ENCODE data around the gene AUTS2. TPM values are rescaled to one million over a fixed set of nuclear protein-coding genes. Genes with fewer than 3 reads are reported as not detected.

The AUTS2 gene
- total RNA-seq, 5 donors from 2014 or later (not counting 1 experiment from before 2014, with no cell fraction given) = 10.6 to 66.2 (median 37.6) TPM

DNA sequence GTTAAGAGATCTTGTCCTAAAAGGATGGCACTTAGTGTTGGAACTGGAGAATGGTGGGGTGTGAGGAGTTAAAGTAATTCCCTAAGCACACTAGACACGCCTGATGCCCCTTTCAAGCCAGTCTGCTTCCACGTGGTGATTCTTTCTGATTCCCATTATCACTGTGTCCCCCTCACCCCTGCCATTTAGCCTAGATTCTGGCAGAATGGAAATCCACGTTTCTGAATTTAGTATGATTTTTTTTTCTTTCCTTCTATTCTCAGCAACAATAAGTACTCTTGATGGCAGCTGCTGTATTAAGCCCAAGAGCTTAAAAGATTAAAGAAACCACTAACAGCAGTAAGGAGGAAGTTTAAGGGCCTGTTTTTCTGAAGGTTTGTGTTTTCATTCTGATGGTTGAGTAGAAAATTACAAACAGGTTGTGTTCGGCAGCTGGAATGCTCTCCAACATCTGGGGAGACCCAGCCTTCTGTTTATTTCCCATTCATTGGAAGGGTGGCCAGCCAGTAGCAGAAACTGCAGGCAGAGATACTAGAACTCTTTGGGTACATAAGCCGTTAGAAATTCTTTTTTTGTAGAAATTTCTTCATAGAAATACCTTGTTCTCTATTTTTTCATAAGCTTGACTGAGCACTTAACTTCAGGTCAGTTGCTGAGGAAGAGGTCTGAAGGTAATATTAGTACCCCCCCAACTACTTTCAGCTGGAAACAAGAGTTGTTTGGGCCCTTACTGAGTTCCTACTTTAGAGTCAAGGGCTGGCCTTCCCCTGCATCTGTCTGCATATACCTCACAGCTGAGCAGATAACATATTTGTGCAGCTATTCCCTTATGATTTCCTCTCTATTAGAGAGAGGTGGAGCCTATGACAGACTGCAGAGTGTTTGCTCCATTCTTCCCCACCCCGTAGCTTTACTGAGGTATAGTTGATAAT, 355.1 kb downstream of the AUTS2 start:
- Mint-ChIP-seq H3K4me3 (peak overlapping the region in 1 of 3 donors; percentile 25), H3K36me3 (no peaks in the 10 kb centered on the region), H3K4me1 (peaks cover 2 to 22% (median 8%) of the 10 kb centered on the region in 3 donors), H3K27me3 (no peaks in the 10 kb centered on the region), H3K27ac (peak overlapping the region; percentile 11 to 80), H3K9me3 (no peaks in the 10 kb centered on the region)
- H3K4me1 ChIP-seq (ENCODE audit: control insufficient read depth in 1 of 2, extremely low read depth in 1 of 2, insufficient read depth in 2 of 2, low read length in 2 of 2) = peaks cover 0 to 22% of the 10 kb centered on the region in 2 experiments
- no peak overlapping the region for H3K4me3 ChIP-seq (ENCODE audit: control insufficient read depth in 1 of 2, extremely low read depth in 1 of 2, low read length in 1 of 2)
- no peak for DNase-seq
- H3K27me3 ChIP-seq (replicated peaks in 1 of 2; ENCODE audit: control insufficient read depth in 2 of 2, extremely low read depth in 1 of 2, insufficient read depth in 2 of 2, low read length in 1 of 2) = no peaks in the 10 kb centered on the region
- ChIA-PET POLR2A (no interaction called here), CTCF (no interaction called here)
- H3K9me3 ChIP-seq = no peaks in the 10 kb centered on the region
- no CpG with 5 or more reads among the region's 6 CpGs for WGBS (ENCODE audit: insufficient coverage)
- ATAC-seq (replicated peaks in 1 of 4) = peak in 2 of 4 experiments; percentile 13 to 48
- no peak overlapping the region for H3K27ac ChIP-seq (ENCODE audit: low read length)
- no peaks in the 10 kb centered on the region for H3K36me3 ChIP-seq (ENCODE audit: control insufficient read depth in 2 of 2, extremely low read depth in 1 of 2, insufficient read depth in 1 of 2, low read length in 1 of 2)

DNA sequence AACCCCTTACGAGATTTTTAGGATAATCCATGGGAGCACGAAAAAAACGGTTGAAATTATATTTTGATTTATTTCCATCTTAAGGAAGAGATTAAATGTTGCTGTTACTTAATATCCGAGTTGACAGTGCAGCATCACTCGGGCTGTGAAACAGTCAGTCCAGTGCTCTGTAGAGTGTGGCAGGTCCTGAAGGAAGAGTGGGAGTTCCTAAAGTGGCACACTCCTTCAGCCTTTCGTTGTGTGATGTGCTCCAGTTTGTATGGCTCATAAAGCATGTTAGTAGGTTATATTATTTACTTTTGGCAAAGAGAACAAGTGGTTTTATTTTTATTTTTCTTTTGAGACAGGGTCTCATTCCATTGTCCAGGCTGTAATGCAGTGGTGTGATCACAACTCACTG, 358.3 kb downstream of the AUTS2 start:
- 87% methylated on average over 4 of the region's 6 CpGs for WGBS (ENCODE audit: insufficient coverage)
- no peak overlapping the region for H3K4me3 ChIP-seq (ENCODE audit: control insufficient read depth in 1 of 2, extremely low read depth in 1 of 2, low read length in 1 of 2)
- H3K9me3 ChIP-seq = no peaks in the 10 kb centered on the region
- H3K36me3 ChIP-seq (ENCODE audit: control insufficient read depth in 2 of 2, extremely low read depth in 1 of 2, insufficient read depth in 1 of 2, low read length in 1 of 2) = no peaks in the 10 kb centered on the region
- Mint-ChIP-seq H3K27ac (no peak overlapping the region), H3K36me3 (no peaks in the 10 kb centered on the region), H3K4me1 (peaks cover 2 to 22% (median 8%) of the 10 kb centered on the region in 3 donors), H3K9me3 (no peaks in the 10 kb centered on the region), H3K4me3 (no peak overlapping the region), H3K27me3 (no peaks in the 10 kb centered on the region)
- ChIA-PET POLR2A (no interaction called here), CTCF (no interaction called here)
- no peaks in the 10 kb centered on the region for H3K27me3 ChIP-seq (replicated peaks in 1 of 2; ENCODE audit: control insufficient read depth in 2 of 2, extremely low read depth in 1 of 2, insufficient read depth in 2 of 2, low read length in 1 of 2)
- no peak for DNase-seq
- peaks cover 0 to 22% of the 10 kb centered on the region in 2 experiments for H3K4me1 ChIP-seq (ENCODE audit: control insufficient read depth in 1 of 2, extremely low read depth in 1 of 2, insufficient read depth in 2 of 2, low read length in 2 of 2)
- no peak for ATAC-seq (replicated peaks in 1 of 4)
- H3K27ac ChIP-seq (ENCODE audit: low read length) = no peak overlapping the region

DNA sequence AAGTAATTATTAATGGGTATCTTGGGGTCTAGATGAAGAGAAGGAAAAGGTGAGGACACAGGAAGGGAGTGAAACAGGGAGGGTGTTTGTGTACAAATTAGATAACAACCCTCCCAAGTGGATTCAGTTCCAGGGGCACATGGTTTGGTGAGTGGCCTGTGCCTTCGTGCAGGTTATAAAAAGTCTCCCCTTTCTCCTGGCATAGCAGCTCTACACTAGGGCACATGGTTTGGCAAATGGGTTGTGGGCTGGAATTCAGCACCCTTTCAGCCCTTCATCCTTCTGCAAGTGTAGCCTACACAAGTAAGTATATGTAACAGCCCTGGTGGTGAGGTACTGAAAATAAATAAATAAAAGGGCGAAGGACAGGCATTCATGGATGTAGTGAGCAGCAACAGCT, 359.4 kb downstream of the AUTS2 start:
- POLR2A ChIA-PET = no interaction called here
- no peak for ATAC-seq (replicated peaks in 1 of 4)

DNA sequence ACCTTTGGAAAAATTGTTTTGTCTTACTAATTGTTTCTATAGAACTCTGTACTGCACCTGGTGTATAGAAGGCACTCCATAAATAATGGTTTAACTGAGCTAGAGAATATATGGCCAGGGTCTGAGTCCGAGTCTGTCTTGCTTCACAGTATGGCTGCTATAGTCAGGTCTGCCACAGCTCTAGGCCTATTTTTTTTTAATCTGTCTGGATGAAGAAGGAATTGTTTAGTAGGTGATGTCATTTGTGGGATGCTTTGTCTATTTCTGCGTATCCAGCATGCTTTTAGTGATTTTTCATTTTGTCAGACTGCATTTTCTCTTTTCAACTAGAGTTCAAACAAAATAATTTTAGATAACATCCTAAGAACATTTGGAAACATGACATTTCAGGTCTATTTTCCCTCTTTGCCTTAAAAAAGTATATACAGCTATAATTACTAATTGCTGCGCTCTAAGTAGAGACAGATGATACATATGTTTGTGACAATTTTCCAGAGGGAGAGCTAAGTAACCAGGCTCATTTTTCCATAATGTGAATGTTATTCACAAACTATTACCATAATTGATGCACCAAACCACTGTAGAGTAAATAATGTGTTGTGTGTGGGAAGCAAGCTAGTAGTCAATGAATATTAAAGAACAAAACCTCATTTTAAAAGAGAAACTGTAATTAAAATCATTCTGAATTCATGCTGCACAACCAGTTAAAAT, 361.7 kb downstream of the AUTS2 start:
- Mint-ChIP-seq H3K4me3 (no peak overlapping the region), H3K27me3 (peaks cover 0 to under 1% of the 10 kb centered on the region in 2 donors), H3K36me3 (no peaks in the 10 kb centered on the region), H3K9me3 (no peaks in the 10 kb centered on the region), H3K4me1 (peaks cover 4 to 27% (median 8%) of the 10 kb centered on the region in 3 donors), H3K27ac (no peak overlapping the region)
- H3K4me1 ChIP-seq (ENCODE audit: control insufficient read depth in 1 of 2, extremely low read depth in 1 of 2, insufficient read depth in 2 of 2, low read length in 2 of 2) = peaks cover 0 to 26% of the 10 kb centered on the region in 2 experiments
- no peaks in the 10 kb centered on the region for H3K27me3 ChIP-seq (replicated peaks in 1 of 2; ENCODE audit: control insufficient read depth in 2 of 2, extremely low read depth in 1 of 2, insufficient read depth in 2 of 2, low read length in 1 of 2)
- WGBS (ENCODE audit: insufficient coverage) = 89% methylated on average over 1 of the region's 3 CpGs
- ATAC-seq (replicated peaks in 1 of 4) (no peak), DNase-seq (no peak)
- H3K4me3 ChIP-seq (ENCODE audit: control insufficient read depth in 1 of 2, extremely low read depth in 1 of 2, low read length in 1 of 2) = no peak overlapping the region
- H3K36me3 ChIP-seq (ENCODE audit: control insufficient read depth in 2 of 2, extremely low read depth in 1 of 2, insufficient read depth in 1 of 2, low read length in 1 of 2) = no peaks in the 10 kb centered on the region
- no peaks in the 10 kb centered on the region for H3K9me3 ChIP-seq
- CTCF ChIA-PET = no interaction called here
- POLR2A ChIA-PET = no interaction called here
- no peak overlapping the region for H3K27ac ChIP-seq (ENCODE audit: low read length)

More for the DNA sequence above, 359.4 kb downstream of the AUTS2 start:
- CTCF ChIA-PET = interaction anchor here in 1 of 2 donors (0.6 to 0.8 kb wide), 2 partner anchors 10 to 171 kb away, joined by 3 read pairs; no protein-coding TSS in a partner anchor
- Mint-ChIP-seq H3K27ac (no peak overlapping the region), H3K27me3 (no peaks in the 10 kb centered on the region), H3K36me3 (no peaks in the 10 kb centered on the region), H3K4me3 (no peak overlapping the region), H3K9me3 (no peaks in the 10 kb centered on the region), H3K4me1 (peaks cover 6 to 27% (median 13%) of the 10 kb centered on the region in 3 donors)
- Histone ChIP-seq H3K4me1 (ENCODE audit: control insufficient read depth in 1 of 2, extremely low read depth in 1 of 2, insufficient read depth in 2 of 2, low read length in 2 of 2) (peaks cover 0 to 26% of the 10 kb centered on the region in 2 experiments), H3K4me3 (ENCODE audit: control insufficient read depth in 1 of 2, extremely low read depth in 1 of 2, low read length in 1 of 2) (no peak overlapping the region), H3K27me3 (replicated peaks in 1 of 2; ENCODE audit: control insufficient read depth in 2 of 2, extremely low read depth in 1 of 2, insufficient read depth in 2 of 2, low read length in 1 of 2) (no peaks in the 10 kb centered on the region), H3K27ac (ENCODE audit: low read length) (no peak overlapping the region), H3K36me3 (ENCODE audit: control insufficient read depth in 2 of 2, extremely low read depth in 1 of 2, insufficient read depth in 1 of 2, low read length in 1 of 2) (no peaks in the 10 kb centered on the region), H3K9me3 (no peaks in the 10 kb centered on the region)
- no CpG with 5 or more reads among the region's 2 CpGs for WGBS (ENCODE audit: insufficient coverage)
- DNase-seq = no peak

DNA sequence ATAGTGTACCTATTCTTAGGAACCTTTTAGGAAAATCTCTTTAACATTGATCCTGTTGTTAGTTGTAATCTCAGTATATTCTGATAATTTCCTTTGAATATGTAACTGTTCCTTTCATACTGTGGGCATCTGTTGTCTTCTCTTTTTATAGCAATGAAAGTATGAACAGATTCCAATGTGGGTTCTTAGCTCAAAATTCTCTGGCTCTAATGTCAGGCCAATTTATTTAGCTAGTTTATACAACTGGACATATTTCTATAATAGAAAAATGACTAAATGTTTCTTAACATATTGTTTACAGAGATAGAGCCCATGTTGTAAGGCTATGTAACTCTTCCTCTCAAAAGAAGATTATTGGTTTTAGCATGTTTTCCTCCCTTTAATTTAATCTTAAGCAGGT, 363.2 kb downstream of the AUTS2 start:
- Histone ChIP-seq H3K27me3 (replicated peaks in 1 of 2; ENCODE audit: control insufficient read depth in 2 of 2, extremely low read depth in 1 of 2, insufficient read depth in 2 of 2, low read length in 1 of 2) (no peaks in the 10 kb centered on the region), H3K36me3 (ENCODE audit: control insufficient read depth in 2 of 2, extremely low read depth in 1 of 2, insufficient read depth in 1 of 2, low read length in 1 of 2) (no peaks in the 10 kb centered on the region), H3K4me1 (ENCODE audit: control insufficient read depth in 1 of 2, extremely low read depth in 1 of 2, insufficient read depth in 2 of 2, low read length in 2 of 2) (peaks cover 0 to 23% of the 10 kb centered on the region in 2 experiments), H3K9me3 (no peaks in the 10 kb centered on the region), H3K27ac (ENCODE audit: low read length) (no peak overlapping the region), H3K4me3 (ENCODE audit: control insufficient read depth in 1 of 2, extremely low read depth in 1 of 2, low read length in 1 of 2) (no peak overlapping the region)
- ATAC-seq (replicated peaks in 1 of 4) (no peak), DNase-seq (no peak)
- peaks cover 0 to 5% of the 10 kb centered on the region in 2 donors for H3K27me3 Mint-ChIP-seq
- H3K4me3 Mint-ChIP-seq = no peak overlapping the region
- H3K4me1 Mint-ChIP-seq = peaks cover 4 to 21% (median 8%) of the 10 kb centered on the region in 3 donors
- H3K36me3 Mint-ChIP-seq = no peaks in the 10 kb centered on the region
- POLR2A ChIA-PET = interaction anchor here in 1 of 2 donors (0.6 kb wide), 1 partner anchor 72 kb away, joined by 3 read pairs; no protein-coding TSS in a partner anchor
- H3K9me3 Mint-ChIP-seq = no peaks in the 10 kb centered on the region
- no peak overlapping the region for H3K27ac Mint-ChIP-seq
- CTCF ChIA-PET = no interaction called here

Measured in T-cell (primary cell).